DOHH2 (cell line): ENCODE results near the gene HTD2.

ENCODE experiments used
- H3F3A ChIP-seq: fragments of 200-600 bp; sonication (generic), shearing (Covaris generic); 2 replicates; pipeline ENCODE4 v1.6.0; 2016; ENCODE audit warnings: antibody characterized with exemption, mild to moderate bottlenecking; ENCODE audit not compliant: control insufficient read depth, insufficient read depth
- H3K27ac ChIP-seq: fragments of 200-600 bp; sonication (generic); 2 replicates; pipeline ENCODE4 v1.5.1; 2014; ENCODE audit warnings: low read depth, mild to moderate bottlenecking, low read length, moderate library complexity
- H3K27me3 ChIP-seq: fragments of 200-600 bp; sonication (generic); 2 replicates; pipeline ENCODE4 v1.6.1; 2014; ENCODE audit warnings: mild to moderate bottlenecking, low read length, mixed read lengths; ENCODE audit not compliant: control insufficient read depth
- H3K36me3 ChIP-seq: fragments of 200-600 bp; sonication (generic); 2 replicates; pipeline ENCODE4 v1.6.1; 2014; ENCODE audit warnings: mild to moderate bottlenecking, low read length, moderate library complexity, mixed read lengths; ENCODE audit not compliant: control insufficient read depth
- H3K4me1 ChIP-seq: fragments of 200-600 bp; sonication (generic); 2 replicates; pipeline ENCODE4 v1.6.1; 2014; ENCODE audit warnings: mild to moderate bottlenecking, low read length, mixed read lengths; ENCODE audit not compliant: control insufficient read depth
- H3K4me2 ChIP-seq: fragments of 200-600 bp; sonication (generic); 2 replicates; pipeline ENCODE4 v1.6.0; 2014; ENCODE audit warnings: mild to moderate bottlenecking, low read length, moderate library complexity
- H3K4me3 ChIP-seq: fragments of 200-600 bp; sonication (generic); 2 replicates; pipeline ENCODE4 v1.5.1; 2014; ENCODE audit warnings: mild to moderate bottlenecking, low read length, mixed read lengths
- H3K79me2 ChIP-seq: fragments of 200-600 bp; sonication (generic); 2 replicates; pipeline ENCODE4 v1.6.1; 2014; ENCODE audit warnings: mild to moderate bottlenecking, low read length, mixed read lengths; ENCODE audit not compliant: control insufficient read depth
- H3K9me2 ChIP-seq: fragments of 200-600 bp; sonication (generic); replicated peaks from 2 replicates; pipeline ENCODE4 v1.6.1; 2014; ENCODE audit warnings: mild to moderate bottlenecking, low read length, mixed read lengths; ENCODE audit not compliant: control insufficient read depth
- H3K9me3 ChIP-seq: fragments of 200-600 bp; sonication (generic); 2 replicates; pipeline ENCODE4 v1.6.1; 2014; ENCODE audit warnings: antibody characterized with exemption, low read length, mixed read lengths; ENCODE audit not compliant: control insufficient read depth, insufficient read depth
- H4K20me1 ChIP-seq: fragments of 200-600 bp; sonication (generic); 2 replicates; pipeline ENCODE4 v1.6.0; 2014; ENCODE audit warnings: low read depth, mild to moderate bottlenecking, antibody characterized with exemption, low read length, moderate library complexity; ENCODE audit not compliant: control insufficient read depth, insufficient read depth
- EZH2phosphoT487 ChIP-seq: fragments of 200-600 bp; sonication (generic); IDR thresholded peaks from 2 replicates; pipeline ENCODE4 v1.6.1; 2017; ENCODE audit warnings: borderline replicate concordance, mild to moderate bottlenecking, antibody characterized with exemption, low read length, moderate library complexity, mixed read lengths
- TF ChIP-seq, protein P1 (sequence below): fragments of 200-600 bp; sonication (generic); IDR thresholded peaks from one replicate; pipeline ENCODE4 v1.5.1; 2014; ENCODE audit warnings: antibody characterized with exemption, mild to moderate bottlenecking, low read depth, low read length; ENCODE audit not compliant: poor library complexity, severe bottlenecking

The HTD2 gene

DNA sequence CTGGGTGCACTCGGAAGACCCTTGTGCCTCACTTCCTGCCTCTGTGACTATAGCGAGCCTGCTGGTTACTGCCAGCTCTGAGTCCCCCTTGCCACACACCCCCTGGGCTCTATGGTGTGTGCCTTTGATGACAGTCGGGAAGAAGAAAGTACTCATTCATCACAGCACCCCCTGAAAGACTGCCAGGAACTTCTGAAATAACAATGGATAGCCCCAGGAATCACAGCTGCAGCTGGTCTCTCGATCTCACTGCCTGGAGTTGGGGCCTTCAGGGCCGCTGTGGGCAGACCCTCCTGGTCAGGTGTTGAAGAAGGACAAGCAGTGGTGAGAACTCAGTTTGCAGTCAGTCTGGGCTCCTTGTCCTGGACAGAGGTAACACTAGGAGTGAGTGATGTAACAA, 10.1 kb upstream of the HTD2 start:
- Histone ChIP-seq H3K4me2 (no peak overlapping the region), H3K9me3 (no peaks in the 10 kb centered on the region), H3K36me3 (no peaks in the 10 kb centered on the region), H3K79me2 (no peaks in the 10 kb centered on the region), H4K20me1 (no peaks in the 10 kb centered on the region), H3K27me3 (peaks cover 9% of the 10 kb centered on the region), H3F3A (no peaks in the 10 kb centered on the region), H3K4me3 (no peak overlapping the region), H3K4me1 (peaks cover 4% of the 10 kb centered on the region; the same call in 1 of the 2 replicates), H3K27ac (no peak overlapping the region), H3K9me2 (no peaks in the 10 kb centered on the region)
- no peak for TF ChIP-seq EZH2phosphoT487
- TF ChIP-seq, protein P1, sequence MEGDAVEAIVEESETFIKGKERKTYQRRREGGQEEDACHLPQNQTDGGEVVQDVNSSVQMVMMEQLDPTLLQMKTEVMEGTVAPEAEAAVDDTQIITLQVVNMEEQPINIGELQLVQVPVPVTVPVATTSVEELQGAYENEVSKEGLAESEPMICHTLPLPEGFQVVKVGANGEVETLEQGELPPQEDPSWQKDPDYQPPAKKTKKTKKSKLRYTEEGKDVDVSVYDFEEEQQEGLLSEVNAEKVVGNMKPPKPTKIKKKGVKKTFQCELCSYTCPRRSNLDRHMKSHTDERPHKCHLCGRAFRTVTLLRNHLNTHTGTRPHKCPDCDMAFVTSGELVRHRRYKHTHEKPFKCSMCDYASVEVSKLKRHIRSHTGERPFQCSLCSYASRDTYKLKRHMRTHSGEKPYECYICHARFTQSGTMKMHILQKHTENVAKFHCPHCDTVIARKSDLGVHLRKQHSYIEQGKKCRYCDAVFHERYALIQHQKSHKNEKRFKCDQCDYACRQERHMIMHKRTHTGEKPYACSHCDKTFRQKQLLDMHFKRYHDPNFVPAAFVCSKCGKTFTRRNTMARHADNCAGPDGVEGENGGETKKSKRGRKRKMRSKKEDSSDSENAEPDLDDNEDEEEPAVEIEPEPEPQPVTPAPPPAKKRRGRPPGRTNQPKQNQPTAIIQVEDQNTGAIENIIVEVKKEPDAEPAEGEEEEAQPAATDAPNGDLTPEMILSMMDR, result no peak

GRCh38 chr3:58296843-58297242, 9.5 kb upstream of the HTD2 start:
- no peaks in the 10 kb centered on the region for H3K9me2 ChIP-seq
- no peaks in the 10 kb centered on the region; the same call in 1 of the 2 replicates for H3K9me3 ChIP-seq
- H3K27me3 ChIP-seq, result peaks cover 15% of the 10 kb centered on the region
- no peaks in the 10 kb centered on the region for H3K36me3 ChIP-seq
- no peak overlapping the region for H3K4me3 ChIP-seq
- H3K27ac ChIP-seq, result no peak overlapping the region
- no peak for TF ChIP-seq EZH2phosphoT487
- TF ChIP-seq, protein P1, result no peak
- no peak overlapping the region for H3K4me2 ChIP-seq
- no peaks in the 10 kb centered on the region for H3K79me2 ChIP-seq
- H3F3A ChIP-seq, result no peaks in the 10 kb centered on the region
- no peaks in the 10 kb centered on the region for H3K4me1 ChIP-seq
- H4K20me1 ChIP-seq, result no peaks in the 10 kb centered on the region

- H3F3A ChIP-seq, result no peaks in the 10 kb centered on the region
- H3K79me2 ChIP-seq, result no peaks in the 10 kb centered on the region
- H3K9me2 ChIP-seq, result no peaks in the 10 kb centered on the region
- H3K9me3 ChIP-seq, result no peaks in the 10 kb centered on the region; the same call in 1 of the 2 replicates
- H3K4me2 ChIP-seq, result no peak overlapping the region
- H3K36me3 ChIP-seq, result no peaks in the 10 kb centered on the region
- H3K4me1 ChIP-seq, result no peaks in the 10 kb centered on the region
- no peak overlapping the region for H3K4me3 ChIP-seq
- peaks cover 16% of the 10 kb centered on the region for H3K27me3 ChIP-seq
- H3K27ac ChIP-seq, result no peak overlapping the region
- no peak for TF ChIP-seq EZH2phosphoT487
- TF ChIP-seq, protein P1, result no peak
- H4K20me1 ChIP-seq, result no peaks in the 10 kb centered on the region
Measured at GRCh38 chr3:58298190-58298589, 8.1 kb upstream of the HTD2 start.

DNA sequence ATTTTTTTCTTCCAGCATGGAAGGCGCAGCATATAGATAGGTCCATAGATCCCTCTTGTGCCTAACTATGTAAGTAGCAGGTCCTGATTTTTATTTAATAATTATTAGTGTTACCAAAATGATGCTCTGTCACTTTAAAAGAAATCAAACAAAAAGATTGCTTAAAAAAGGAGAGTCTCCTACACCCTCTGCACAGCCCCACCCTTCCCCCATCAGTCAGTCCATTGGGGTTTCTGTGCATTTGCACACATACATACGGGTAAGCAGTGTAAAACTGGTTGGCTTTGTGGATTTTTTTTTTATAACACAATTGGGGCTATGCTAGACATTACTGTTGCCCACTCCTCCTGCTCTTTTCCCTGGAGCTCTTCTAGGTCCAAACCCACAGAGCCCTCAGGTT, 7.2 kb upstream of the HTD2 start:
- no peaks in the 10 kb centered on the region for H3K9me2 ChIP-seq
- no peaks in the 10 kb centered on the region for H3K36me3 ChIP-seq
- no peaks in the 10 kb centered on the region for H4K20me1 ChIP-seq
- no peaks in the 10 kb centered on the region; the same call in 1 of the 2 replicates for H3K9me3 ChIP-seq
- TF ChIP-seq, protein P1, result no peak
- no peak for TF ChIP-seq EZH2phosphoT487
- no peak overlapping the region for H3K4me3 ChIP-seq
- H3F3A ChIP-seq, result no peaks in the 10 kb centered on the region
- H3K4me1 ChIP-seq, result no peaks in the 10 kb centered on the region
- H3K27me3 ChIP-seq, result peaks cover 16% of the 10 kb centered on the region
- no peaks in the 10 kb centered on the region for H3K79me2 ChIP-seq
- no peak overlapping the region for H3K4me2 ChIP-seq
- H3K27ac ChIP-seq, result no peak overlapping the region
